ENCODE data around the gene PTGR3.

DNA sequence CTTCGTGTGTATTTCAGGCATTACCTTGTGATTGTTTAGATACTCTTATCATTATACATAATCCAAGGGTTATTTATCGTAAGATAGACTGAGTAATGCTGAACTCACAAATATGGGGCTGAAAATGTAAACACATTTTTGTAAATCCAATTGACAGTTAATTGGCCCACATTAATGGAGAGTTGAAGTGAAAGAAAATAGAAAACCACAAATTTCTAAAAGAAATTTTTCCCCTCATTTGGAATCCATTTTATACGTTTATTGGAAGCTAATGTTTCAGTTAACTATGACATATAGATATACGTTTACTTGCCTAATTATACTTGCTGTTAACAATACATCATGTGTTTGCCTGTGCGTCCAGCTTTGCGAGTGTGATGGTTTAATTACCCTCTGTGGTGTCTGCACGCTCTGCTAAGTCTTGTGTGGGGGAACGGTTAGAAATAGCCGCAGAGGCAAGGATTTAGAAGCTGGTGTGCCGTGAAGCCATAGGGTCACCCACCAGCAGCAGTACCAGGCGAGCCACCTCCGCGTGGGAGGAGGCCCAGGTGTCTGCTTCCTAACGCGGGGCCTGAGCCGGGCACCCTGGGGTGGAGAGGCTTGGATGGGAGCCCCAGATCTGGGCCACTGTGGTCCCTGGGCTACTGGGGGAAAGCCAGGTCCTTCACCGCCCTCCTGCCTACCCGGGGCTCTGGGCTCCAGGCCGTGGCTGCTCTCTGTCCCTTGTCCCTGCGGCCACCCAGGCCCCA is 39.7 kb upstream of the PTGR3 start:
- TF ChIP-seq, protein P1, sequence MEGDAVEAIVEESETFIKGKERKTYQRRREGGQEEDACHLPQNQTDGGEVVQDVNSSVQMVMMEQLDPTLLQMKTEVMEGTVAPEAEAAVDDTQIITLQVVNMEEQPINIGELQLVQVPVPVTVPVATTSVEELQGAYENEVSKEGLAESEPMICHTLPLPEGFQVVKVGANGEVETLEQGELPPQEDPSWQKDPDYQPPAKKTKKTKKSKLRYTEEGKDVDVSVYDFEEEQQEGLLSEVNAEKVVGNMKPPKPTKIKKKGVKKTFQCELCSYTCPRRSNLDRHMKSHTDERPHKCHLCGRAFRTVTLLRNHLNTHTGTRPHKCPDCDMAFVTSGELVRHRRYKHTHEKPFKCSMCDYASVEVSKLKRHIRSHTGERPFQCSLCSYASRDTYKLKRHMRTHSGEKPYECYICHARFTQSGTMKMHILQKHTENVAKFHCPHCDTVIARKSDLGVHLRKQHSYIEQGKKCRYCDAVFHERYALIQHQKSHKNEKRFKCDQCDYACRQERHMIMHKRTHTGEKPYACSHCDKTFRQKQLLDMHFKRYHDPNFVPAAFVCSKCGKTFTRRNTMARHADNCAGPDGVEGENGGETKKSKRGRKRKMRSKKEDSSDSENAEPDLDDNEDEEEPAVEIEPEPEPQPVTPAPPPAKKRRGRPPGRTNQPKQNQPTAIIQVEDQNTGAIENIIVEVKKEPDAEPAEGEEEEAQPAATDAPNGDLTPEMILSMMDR (IDR thresholded peaks at IDR 0.05), result no peak
- no peak for TF ChIP-seq EZH2 (IDR thresholded peaks at IDR 0.05; ENCODE audit: borderline replicate concordance, insufficient read depth, low read depth, low read length, poor library complexity, severe bottlenecking)
